Measurements from ENCODE around the gene EDA. TPM values are rescaled to one million over a fixed set of nuclear protein-coding genes. Genes with fewer than 3 reads are reported as not detected.

EDA gene
- total RNA-seq, 2 experiments from 2014 or later = 1.8 to 3.9 TPM

DNA sequence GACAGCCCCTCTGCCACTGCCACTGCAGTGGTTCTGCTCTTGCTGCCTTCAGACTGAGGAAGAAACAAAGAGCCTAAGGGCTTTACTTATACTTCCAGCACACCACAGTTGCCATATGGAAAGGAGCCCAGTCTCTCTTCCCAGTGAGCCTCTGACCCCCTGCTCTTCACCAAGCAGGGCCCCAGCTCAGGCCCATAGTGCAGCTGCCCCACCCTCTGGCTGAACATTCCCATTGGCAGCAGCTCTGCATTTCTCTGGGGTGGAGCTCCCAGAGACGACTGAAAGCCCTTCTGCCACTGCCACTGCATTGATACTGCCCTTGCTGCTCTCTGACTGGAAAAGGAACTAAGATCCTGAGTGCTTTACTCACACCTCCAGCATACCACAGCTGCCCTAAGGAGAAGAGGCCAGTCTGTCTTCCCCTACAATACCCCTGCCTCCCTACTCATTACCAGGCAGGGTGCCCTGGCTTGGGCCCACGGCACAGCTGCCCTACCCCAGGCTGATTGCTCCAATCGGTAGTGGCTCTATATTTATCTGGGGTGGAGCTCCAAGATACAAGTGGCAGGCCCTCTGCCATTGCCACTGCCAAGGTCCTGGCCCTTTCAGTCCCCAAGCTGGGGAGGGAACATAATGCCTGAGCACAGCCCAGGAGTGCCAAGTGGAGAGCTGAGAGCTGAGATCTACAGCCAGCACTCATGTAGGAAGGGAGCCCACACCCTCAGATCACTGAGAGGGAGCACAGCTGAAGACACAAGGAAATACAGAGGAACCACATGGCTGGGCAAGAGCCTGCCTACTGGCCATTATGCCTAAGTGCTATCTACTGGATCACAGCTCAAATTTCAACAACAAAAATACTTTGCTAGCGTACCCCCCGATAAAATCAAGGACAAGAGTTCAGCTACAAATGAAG, 397.8 kb downstream of the EDA start:
- POLR2A ChIA-PET = no interaction called here
- H3K27ac ChIP-seq (ENCODE audit: low read depth, low read length, poor library complexity, severe bottlenecking) = no peak overlapping the region
- CTCF ChIA-PET (ENCODE audit: unreplicated experiment) = no interaction called here
- intact Hi-C loops (cut with micrococcal nuclease; ENCODE audit: unreplicated experiment) = no loop called here
- TF ChIP-seq, protein P1, sequence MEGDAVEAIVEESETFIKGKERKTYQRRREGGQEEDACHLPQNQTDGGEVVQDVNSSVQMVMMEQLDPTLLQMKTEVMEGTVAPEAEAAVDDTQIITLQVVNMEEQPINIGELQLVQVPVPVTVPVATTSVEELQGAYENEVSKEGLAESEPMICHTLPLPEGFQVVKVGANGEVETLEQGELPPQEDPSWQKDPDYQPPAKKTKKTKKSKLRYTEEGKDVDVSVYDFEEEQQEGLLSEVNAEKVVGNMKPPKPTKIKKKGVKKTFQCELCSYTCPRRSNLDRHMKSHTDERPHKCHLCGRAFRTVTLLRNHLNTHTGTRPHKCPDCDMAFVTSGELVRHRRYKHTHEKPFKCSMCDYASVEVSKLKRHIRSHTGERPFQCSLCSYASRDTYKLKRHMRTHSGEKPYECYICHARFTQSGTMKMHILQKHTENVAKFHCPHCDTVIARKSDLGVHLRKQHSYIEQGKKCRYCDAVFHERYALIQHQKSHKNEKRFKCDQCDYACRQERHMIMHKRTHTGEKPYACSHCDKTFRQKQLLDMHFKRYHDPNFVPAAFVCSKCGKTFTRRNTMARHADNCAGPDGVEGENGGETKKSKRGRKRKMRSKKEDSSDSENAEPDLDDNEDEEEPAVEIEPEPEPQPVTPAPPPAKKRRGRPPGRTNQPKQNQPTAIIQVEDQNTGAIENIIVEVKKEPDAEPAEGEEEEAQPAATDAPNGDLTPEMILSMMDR (conservative IDR thresholded peaks at IDR 0.05; ENCODE audit: low read length) = no peak
- no peak for TF ChIP-seq EZH2phosphoT487 (IDR thresholded peaks at IDR 0.05; ENCODE audit: borderline replicate concordance, low read depth, low read length)
- no TSS peak for BruUV-seq (replicated peaks)
- no peak overlapping the region for H3K4me3 ChIP-seq (ENCODE audit: low read depth, low read length, poor library complexity, severe bottlenecking)
- H4K20me1 ChIP-seq (ENCODE audit: insufficient read depth, low read length) = no peaks in the 10 kb centered on the region
- H2AFZ ChIP-seq (ENCODE audit: low read length) = no peak overlapping the region
- no peaks in the 10 kb centered on the region for H3K36me3 ChIP-seq (ENCODE audit: insufficient read depth, low read length)
- H3K79me2 ChIP-seq (ENCODE audit: insufficient read depth, low read depth, low read length) = no peaks in the 10 kb centered on the region
- no peak overlapping the region for H3K4me2 ChIP-seq (ENCODE audit: low read length)
- no peaks in the 10 kb centered on the region for H3K9me2 ChIP-seq (ENCODE audit: insufficient read depth, low read length)
- H3K9me3 ChIP-seq (ENCODE audit: low read length) = no peaks in the 10 kb centered on the region
- no peak for DNase-seq (ENCODE audit: low spot score)
- no peaks in the 10 kb centered on the region for H3K4me1 ChIP-seq (ENCODE audit: insufficient read depth, low read length, poor library complexity, severe bottlenecking)

DNA sequence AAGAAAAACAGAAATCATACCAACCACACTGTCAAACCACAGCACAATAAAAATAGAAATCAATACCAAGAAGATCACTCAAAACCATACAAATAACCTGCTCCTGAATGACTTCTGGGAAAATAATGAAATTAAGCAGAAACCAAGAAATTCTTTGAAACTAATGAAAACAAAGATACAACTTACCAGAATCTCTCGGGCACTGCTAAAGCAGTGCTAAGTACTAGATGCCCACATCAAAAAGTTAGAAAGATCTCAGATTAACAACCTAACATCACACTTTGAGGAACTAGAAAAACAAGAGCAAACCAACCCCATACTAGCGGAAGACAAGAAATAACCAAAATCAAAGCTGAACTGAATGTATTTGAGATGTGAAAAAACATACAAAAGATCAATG, 400.6 kb downstream of the EDA start:
- POLR2A ChIA-PET = interaction anchor here (0.6 kb wide), 1 partner anchor 31 kb away, joined by 8 read pairs; no protein-coding TSS in a partner anchor
- Histone ChIP-seq H3K79me2 (ENCODE audit: insufficient read depth, low read depth, low read length) (no peaks in the 10 kb centered on the region), H3K4me3 (ENCODE audit: low read depth, low read length, poor library complexity, severe bottlenecking) (no peak overlapping the region), H3K36me3 (ENCODE audit: insufficient read depth, low read length) (no peaks in the 10 kb centered on the region), H3K9me2 (ENCODE audit: insufficient read depth, low read length) (no peaks in the 10 kb centered on the region), H3K4me2 (ENCODE audit: low read length) (no peak overlapping the region), H3K9me3 (ENCODE audit: low read length) (no peaks in the 10 kb centered on the region), H4K20me1 (ENCODE audit: insufficient read depth, low read length) (no peaks in the 10 kb centered on the region), H2AFZ (ENCODE audit: low read length) (no peak overlapping the region), H3K4me1 (ENCODE audit: insufficient read depth, low read length, poor library complexity, severe bottlenecking) (no peaks in the 10 kb centered on the region), H3K27ac (ENCODE audit: low read depth, low read length, poor library complexity, severe bottlenecking) (no peak overlapping the region)
- TF ChIP-seq, protein P1 (conservative IDR thresholded peaks at IDR 0.05; ENCODE audit: low read length) = no peak
- intact Hi-C loops (cut with micrococcal nuclease; ENCODE audit: unreplicated experiment) = no loop called here
- no peak for DNase-seq (ENCODE audit: low spot score)
- no TSS peak for BruUV-seq (replicated peaks)
- CTCF ChIA-PET (ENCODE audit: unreplicated experiment) = no interaction called here

DNA sequence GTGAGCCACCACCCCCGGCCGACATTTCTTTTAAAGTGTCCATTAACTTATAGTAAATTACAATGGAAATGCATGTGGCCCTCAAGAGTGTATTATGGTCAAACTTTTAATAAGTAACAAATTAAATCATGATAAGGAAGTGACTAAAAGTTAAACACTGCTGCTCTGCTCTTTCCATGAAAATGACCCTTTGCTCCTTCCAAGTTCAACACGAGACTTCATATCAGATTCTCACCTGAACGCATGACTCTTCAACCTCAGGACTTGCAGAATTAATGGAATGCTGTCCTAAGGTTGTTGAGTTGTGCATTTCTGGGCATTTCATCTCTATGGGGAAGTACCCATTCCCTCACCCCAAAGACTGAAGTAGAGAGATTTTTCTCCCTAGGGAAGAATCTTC, 406.7 kb downstream of the EDA start:
- H3K79me2 ChIP-seq (ENCODE audit: insufficient read depth, low read depth, low read length) = no peaks in the 10 kb centered on the region
- H4K20me1 ChIP-seq (ENCODE audit: insufficient read depth, low read length) = no peaks in the 10 kb centered on the region
- no peak overlapping the region for H3K27ac ChIP-seq (ENCODE audit: low read depth, low read length, poor library complexity, severe bottlenecking)
- no peak overlapping the region for H3K4me2 ChIP-seq (ENCODE audit: low read length)
- ChIA-PET POLR2A (no interaction called here), CTCF (ENCODE audit: unreplicated experiment) (no interaction called here)
- H3K9me3 ChIP-seq (ENCODE audit: low read length) = no peaks in the 10 kb centered on the region
- BruUV-seq (replicated peaks) = no TSS peak
- no peak for DNase-seq (ENCODE audit: low spot score)
- no peaks in the 10 kb centered on the region for H3K4me1 ChIP-seq (ENCODE audit: insufficient read depth, low read length, poor library complexity, severe bottlenecking)
- TF ChIP-seq, protein P1 (conservative IDR thresholded peaks at IDR 0.05; ENCODE audit: low read length) = no peak
- TF ChIP-seq EZH2phosphoT487 (IDR thresholded peaks at IDR 0.05; ENCODE audit: borderline replicate concordance, low read depth, low read length) = no peak
- H2AFZ ChIP-seq (ENCODE audit: low read length) = no peak overlapping the region
- H3K9me2 ChIP-seq (ENCODE audit: insufficient read depth, low read length) = no peaks in the 10 kb centered on the region
- H3K36me3 ChIP-seq (ENCODE audit: insufficient read depth, low read length) = no peaks in the 10 kb centered on the region
- intact Hi-C loops (cut with micrococcal nuclease; ENCODE audit: unreplicated experiment) = no loop called here
- H3K4me3 ChIP-seq (ENCODE audit: low read depth, low read length, poor library complexity, severe bottlenecking) = no peak overlapping the region

Measured in OCI-LY7 (cell line).